OCI-LY3 (cell line): Measurements from ENCODE around the gene ABHD17C.

Experiments
- H2AFZ ChIP-seq: fragments of 200-600, 300-600 bp; shearing (Covaris generic); 2 replicates; pipeline ENCODE4 v1.6.0; 2014; ENCODE audit warnings: antibody characterized with exemption, low read depth, low read length
- H3K27ac ChIP-seq: fragments of 200-600, 300-600 bp; sonication (generic); 2 replicates; pipeline ENCODE4 v1.5.1; 2014; ENCODE audit warnings: mild to moderate bottlenecking, low read length, moderate library complexity, mixed read lengths
- H3K27me3 ChIP-seq: fragments of 200-600, 300-600 bp; sonication (generic); 2 replicates; pipeline ENCODE4 v1.6.1; 2014; ENCODE audit warnings: low read depth, low read length, mixed read lengths
- H3K36me3 ChIP-seq: fragments of 200-600, 300-600 bp; sonication (generic); replicated peaks from 2 replicates; pipeline ENCODE3; 2014; ENCODE audit warnings: low read depth, low read length, mixed read lengths
- H3K4me1 ChIP-seq: fragments of 300-600, 200-600 bp; sonication (generic); 2 replicates; pipeline ENCODE4 v1.6.1; 2014; ENCODE audit warnings: low read length, mixed read lengths
- H3K4me2 ChIP-seq: fragments of 200-600, 300-600 bp; sonication (generic); 2 replicates; pipeline ENCODE4 v1.6.1; 2014; ENCODE audit warnings: low read length, mixed read lengths
- H3K4me3 ChIP-seq: fragments of 300-600, 200-600 bp; sonication (generic); 2 replicates; pipeline ENCODE4 v1.5.1; 2014; ENCODE audit warnings: antibody characterized with exemption, mild to moderate bottlenecking, low read length, moderate library complexity
- H3K79me2 ChIP-seq: fragments of 300-600, 200-600 bp; shearing (Covaris generic); 2 replicates; pipeline ENCODE4 v1.6.1; 2014; ENCODE audit warnings: mild to moderate bottlenecking, low read length, mixed read lengths
- H3K9ac ChIP-seq: fragments of 300-600, 200-600 bp; shearing (Covaris generic); 2 replicates; pipeline ENCODE4 v1.6.0; 2014; ENCODE audit warnings: mild to moderate bottlenecking, low read length, moderate library complexity
- H3K9me3 ChIP-seq: fragments of 200-600, 300-600 bp; shearing (Covaris generic); 2 replicates; pipeline ENCODE4 v1.6.1; 2014; ENCODE audit warnings: low read length, mixed read lengths; ENCODE audit not compliant: insufficient read depth
- H4K20me1 ChIP-seq: fragments of 200-600, 300-600 bp; sonication (generic); 2 replicates; pipeline ENCODE4 v1.6.1; 2016; ENCODE audit warnings: low read length, mixed read lengths; ENCODE audit not compliant: insufficient read depth
- CTCF ChIP-seq: fragments of 200-600, 300-600 bp; sonication (generic); IDR thresholded peaks from 2 replicates; pipeline ENCODE4 v1.5.1; 2014; ENCODE audit warnings: antibody characterized with exemption, low read length, low read depth
- EZH2phosphoT487 ChIP-seq: fragments of 200-600 bp; shearing (Covaris generic); IDR thresholded peaks from 2 replicates; pipeline ENCODE4 v1.6.1; 2018; ENCODE audit warnings: antibody characterized with exemption, mixed run types, low read depth

ABHD17C gene

GRCh38 chr15:80679804-80680175, 15.3 kb upstream of the ABHD17C start:
- no peak overlapping the region for H3K9ac ChIP-seq
- no peak overlapping the region for H2AFZ ChIP-seq

GRCh38 chr15:80682201-80682600, 12.9 kb upstream of the ABHD17C start:
- H4K20me1 ChIP-seq: no peaks in the 10 kb centered on the region
- no peak overlapping the region for H3K27ac ChIP-seq
- no peaks in the 10 kb centered on the region for H3K9me3 ChIP-seq
- TF ChIP-seq EZH2phosphoT487 (no peak), CTCF (no peak)
- no peak overlapping the region for H2AFZ ChIP-seq
- H3K4me2 ChIP-seq: no peak overlapping the region
- H3K9ac ChIP-seq: no peak overlapping the region
- no peaks in the 10 kb centered on the region for H3K36me3 ChIP-seq
- H3K4me1 ChIP-seq: no peaks in the 10 kb centered on the region
- H3K27me3 ChIP-seq: no peaks in the 10 kb centered on the region
- H3K79me2 ChIP-seq: no peaks in the 10 kb centered on the region
- H3K4me3 ChIP-seq: no peak overlapping the region

More at GRCh38 chr15:80679804-80680175, 15.3 kb upstream of the ABHD17C start:
- H4K20me1 ChIP-seq: no peaks in the 10 kb centered on the region
- no peak overlapping the region for H3K4me2 ChIP-seq
- no peaks in the 10 kb centered on the region for H3K36me3 ChIP-seq
- H3K27ac ChIP-seq: no peak overlapping the region
- no peak overlapping the region for H3K4me3 ChIP-seq
- no peaks in the 10 kb centered on the region for H3K27me3 ChIP-seq
- no peaks in the 10 kb centered on the region; the same call in 1 of the 2 replicates for H3K4me1 ChIP-seq
- H3K79me2 ChIP-seq: no peaks in the 10 kb centered on the region
- TF ChIP-seq EZH2phosphoT487 (no peak), CTCF (no peak)
- H3K9me3 ChIP-seq: no peaks in the 10 kb centered on the region

GRCh38 chr15:80684697-80685096, 10.4 kb upstream of the ABHD17C start:
- Histone ChIP-seq H3K27me3 (no peaks in the 10 kb centered on the region), H3K79me2 (no peaks in the 10 kb centered on the region), H3K27ac (no peak overlapping the region), H2AFZ (no peak overlapping the region), H3K36me3 (no peaks in the 10 kb centered on the region), H4K20me1 (no peaks in the 10 kb centered on the region), H3K4me3 (no peak overlapping the region), H3K4me1 (no peaks in the 10 kb centered on the region), H3K4me2 (no peak overlapping the region), H3K9me3 (no peaks in the 10 kb centered on the region), H3K9ac (no peak overlapping the region)
- TF ChIP-seq EZH2phosphoT487 (no peak), CTCF (no peak)

GRCh38 chr15:80685628-80686027, 9.5 kb upstream of the ABHD17C start:
- H3K4me1 ChIP-seq: no peaks in the 10 kb centered on the region
- no peak overlapping the region for H3K4me2 ChIP-seq
- no peak overlapping the region for H2AFZ ChIP-seq
- no peak overlapping the region for H3K27ac ChIP-seq
- H3K36me3 ChIP-seq: no peaks in the 10 kb centered on the region
- no peaks in the 10 kb centered on the region for H3K27me3 ChIP-seq
- no peaks in the 10 kb centered on the region for H3K79me2 ChIP-seq
- no peaks in the 10 kb centered on the region for H4K20me1 ChIP-seq
- TF ChIP-seq EZH2phosphoT487 (no peak), CTCF (no peak)
- no peak overlapping the region for H3K4me3 ChIP-seq
- no peaks in the 10 kb centered on the region for H3K9me3 ChIP-seq
- H3K9ac ChIP-seq: no peak overlapping the region
